CD4-positive, CD25-positive, alpha-beta regulatory T cell (primary cell): Measurements from ENCODE around the gene ANAPC4. TPM values are rescaled to one million over a fixed set of nuclear protein-coding genes. Genes with fewer than 3 reads are reported as not detected.
A peak's percentile ranks its signal among the peaks of the same experiment; 100 is the strongest.

Experiments used
- ATAC-seq, 2 donors: fragments of 150-1000 bp; cut with Tn5 transposase; one replicate each; pipeline ENCODE4 v1.10.0; 2021; ENCODE audit warnings: low read depth in 2 of 2, moderate number of reproducible peaks in 2 of 2, moderate library complexity in 1 of 2
- DNase-seq, 3 donors: peaks; one replicate each; pipeline versions ENCODE4 v3.0.0 to v3.0.0-alpha.2; 2012 to 2022; ENCODE audit warnings: mixed read lengths in 1 of 3
- H3K27ac ChIP-seq: one replicate; pipeline ENCODE4 v1.7.0; 2013; ENCODE audit warnings: mild to moderate bottlenecking, low read length; ENCODE audit not compliant: insufficient read depth, poor library complexity, severe bottlenecking
- H3K27me3 ChIP-seq: one replicate; pipeline ENCODE4 v1.7.0; 2013; ENCODE audit warnings: low read length; ENCODE audit not compliant: control insufficient read depth, insufficient read depth
- H3K36me3 ChIP-seq: one replicate; pipeline ENCODE4 v1.7.0; 2013; ENCODE audit warnings: mild to moderate bottlenecking, low read length, moderate library complexity; ENCODE audit not compliant: control insufficient read depth, insufficient read depth
- H3K4me1 ChIP-seq: 2 replicates; pipeline ENCODE4 v1.7.0; 2013; ENCODE audit warnings: mild to moderate bottlenecking, low read length; ENCODE audit not compliant: insufficient read depth, control insufficient read depth, poor library complexity, severe bottlenecking
- H3K4me3 ChIP-seq: one replicate; pipeline ENCODE4 v1.7.0; 2013; ENCODE audit warnings: low read depth, mild to moderate bottlenecking, low read length, moderate library complexity
- H3K9me3 ChIP-seq, 2 experiments: 1 replicate in 1 of 2; 2 replicates in 1 of 2; pipeline ENCODE4 v1.7.0; 2013; ENCODE audit warnings: low read length in 2 of 2, mild to moderate bottlenecking in 1 of 2, moderate library complexity in 1 of 2; ENCODE audit not compliant: control insufficient read depth in 2 of 2
- H3K27ac Mint-ChIP-seq, 3 donors: one replicate each; pipeline ENCODE4 v1.8.0; 2020 to 2022; ENCODE audit warnings: mild to moderate bottlenecking in 3 of 3, mixed read lengths in 3 of 3, moderate library complexity in 2 of 3
- H3K27me3 Mint-ChIP-seq: one replicate; pipeline ENCODE4 v1.8.0; 2022; ENCODE audit warnings: mild to moderate bottlenecking, mixed read lengths
- H3K36me3 Mint-ChIP-seq: one replicate; pipeline ENCODE4 v1.8.0; 2020; ENCODE audit warnings: mixed read lengths
- H3K4me1 Mint-ChIP-seq, 4 donors: one replicate each; pipeline ENCODE4 v1.8.0; 2020 to 2022; ENCODE audit warnings: mixed read lengths in 4 of 4, mild to moderate bottlenecking in 1 of 4
- H3K4me3 Mint-ChIP-seq, 4 donors: one replicate each; pipeline ENCODE4 v1.8.0; 2020 to 2022; ENCODE audit warnings: mild to moderate bottlenecking in 4 of 4, mixed read lengths in 4 of 4, moderate library complexity in 3 of 4
- H3K9me3 Mint-ChIP-seq, 7 donors: one replicate each; pipeline ENCODE4 v1.8.0; 2020 to 2022; ENCODE audit warnings: mixed read lengths in 7 of 7, mild to moderate bottlenecking in 3 of 7, moderate library complexity in 2 of 7
- polyA plus RNA-seq, 4 donors: library from polyadenylated mRNA; unstranded; fragments of 300-500 nt; fragmentation: Illumina TruSeq; gene quantifications; one replicate each; pipeline ENCODE4 v1.2.3, GENCODE V29; 2021
- total RNA-seq: library from RNA; stranded (reverse); gene quantifications from one replicate; pipeline ENCODE4 v1.2.3, GENCODE V29; 2022

Gene ANAPC4
- total and polyA plus RNA-seq, 5 donors from 2014 or later: 18.5 to 50.0 (median 23.6) TPM

- H3K27me3 Mint-ChIP-seq: no peaks in the 10 kb centered on the region
- ATAC-seq (no peak), DNase-seq (peak in 1 of 3 donors; percentile 7)
- H3K27ac Mint-ChIP-seq: peak overlapping the region in 1 of 3 donors; percentile 11
- H3K4me1 Mint-ChIP-seq: peaks cover 0 to 5% (median 0%) of the 10 kb centered on the region in 4 donors
- no peak overlapping the region for H3K4me3 ChIP-seq
- H3K9me3 ChIP-seq: no peaks in the 10 kb centered on the region
- H3K36me3 ChIP-seq: peaks cover 26% of the 10 kb centered on the region
- no peak overlapping the region for H3K4me3 Mint-ChIP-seq
- H3K4me1 ChIP-seq: no peaks in the 10 kb centered on the region
- no peaks in the 10 kb centered on the region for H3K27me3 ChIP-seq
- no peak overlapping the region for H3K27ac ChIP-seq
- peaks cover 28% of the 10 kb centered on the region for H3K36me3 Mint-ChIP-seq
- no peaks in the 10 kb centered on the region for H3K9me3 Mint-ChIP-seq
These were observed 44.9 kb downstream of the ANAPC4 start for GRCh38 chr4:25421816-25422525.

GRCh38 chr4:25423548-25423947 is 46.5 kb downstream of the ANAPC4 start:
- Mint-ChIP-seq H3K27ac (no peak overlapping the region), H3K27me3 (no peaks in the 10 kb centered on the region), H3K36me3 (peaks cover 22% of the 10 kb centered on the region), H3K4me1 (peaks cover 0 to 5% (median 0%) of the 10 kb centered on the region in 4 donors), H3K9me3 (no peaks in the 10 kb centered on the region), H3K4me3 (no peak overlapping the region)
- Histone ChIP-seq H3K27me3 (no peaks in the 10 kb centered on the region), H3K27ac (no peak overlapping the region), H3K36me3 (peaks cover 12% of the 10 kb centered on the region), H3K9me3 (no peaks in the 10 kb centered on the region), H3K4me1 (no peaks in the 10 kb centered on the region), H3K4me3 (no peak overlapping the region)
- ATAC-seq: no peak
- no peak for DNase-seq

- Mint-ChIP-seq H3K36me3 (peaks cover 19% of the 10 kb centered on the region), H3K27ac (no peak overlapping the region)
- ATAC-seq: no peak
These were observed 47.6 kb downstream of the ANAPC4 start for GRCh38 chr4:25424539-25425228.

GRCh38 chr4:25425361-25425760 is 48.3 kb downstream of the ANAPC4 start:
- no peak overlapping the region for H3K4me3 ChIP-seq
- no peaks in the 10 kb centered on the region for H3K9me3 Mint-ChIP-seq
- H3K27ac Mint-ChIP-seq: no peak overlapping the region
- no peak for ATAC-seq
- no peaks in the 10 kb centered on the region for H3K27me3 Mint-ChIP-seq
- H3K9me3 ChIP-seq: no peaks in the 10 kb centered on the region
- no peaks in the 10 kb centered on the region for H3K27me3 ChIP-seq
- no peak overlapping the region for H3K4me3 Mint-ChIP-seq
- H3K27ac ChIP-seq: no peak overlapping the region
- no peak for DNase-seq
- H3K4me1 ChIP-seq: no peaks in the 10 kb centered on the region
- peaks cover 4% of the 10 kb centered on the region for H3K36me3 ChIP-seq
- H3K36me3 Mint-ChIP-seq: peaks cover 19% of the 10 kb centered on the region
- H3K4me1 Mint-ChIP-seq: peaks cover 0 to 3% (median 0%) of the 10 kb centered on the region in 4 donors

More at GRCh38 chr4:25424539-25425228, 47.6 kb downstream of the ANAPC4 start:
- H3K4me1 ChIP-seq: no peaks in the 10 kb centered on the region
- no peaks in the 10 kb centered on the region for H3K9me3 ChIP-seq
- no peaks in the 10 kb centered on the region for H3K27me3 ChIP-seq
- no peak overlapping the region for H3K4me3 ChIP-seq
- Mint-ChIP-seq H3K4me1 (peaks cover 0 to 5% (median 0%) of the 10 kb centered on the region in 4 donors), H3K27me3 (no peaks in the 10 kb centered on the region), H3K4me3 (no peak overlapping the region), H3K9me3 (no peaks in the 10 kb centered on the region)
- peaks cover 4% of the 10 kb centered on the region for H3K36me3 ChIP-seq
- no peak for DNase-seq
- no peak overlapping the region for H3K27ac ChIP-seq

- Mint-ChIP-seq H3K27ac (no peak overlapping the region), H3K9me3 (peaks cover 0 to 1% (median 0%) of the 10 kb centered on the region in 7 donors), H3K27me3 (no peaks in the 10 kb centered on the region), H3K36me3 (peaks cover 7% of the 10 kb centered on the region), H3K4me3 (no peak overlapping the region), H3K4me1 (peaks cover 0 to 3% (median 0%) of the 10 kb centered on the region in 4 donors)
- Histone ChIP-seq H3K27me3 (no peaks in the 10 kb centered on the region), H3K4me1 (no peaks in the 10 kb centered on the region), H3K9me3 (no peaks in the 10 kb centered on the region), H3K4me3 (no peak overlapping the region), H3K27ac (no peak overlapping the region), H3K36me3 (no peaks in the 10 kb centered on the region)
- ATAC-seq (no peak), DNase-seq (no peak)
These were observed 50.8 kb downstream of the ANAPC4 start for GRCh38 chr4:25427871-25428270.

GRCh38 chr4:25430630-25431029 is 53.6 kb downstream of the ANAPC4 start:
- Mint-ChIP-seq H3K36me3 (no peaks in the 10 kb centered on the region), H3K27me3 (no peaks in the 10 kb centered on the region), H3K4me3 (no peak overlapping the region), H3K4me1 (no peaks in the 10 kb centered on the region), H3K9me3 (peaks cover 0 to 1% (median 0%) of the 10 kb centered on the region in 7 donors), H3K27ac (no peak overlapping the region)
- Histone ChIP-seq H3K4me1 (no peaks in the 10 kb centered on the region), H3K27me3 (no peaks in the 10 kb centered on the region), H3K9me3 (no peaks in the 10 kb centered on the region), H3K27ac (no peak overlapping the region), H3K36me3 (no peaks in the 10 kb centered on the region), H3K4me3 (no peak overlapping the region)
- ATAC-seq (no peak), DNase-seq (no peak)

GRCh38 chr4:25433966-25434827 is 57.1 kb downstream of the ANAPC4 start:
- no peaks in the 10 kb centered on the region for H3K36me3 ChIP-seq
- H3K27me3 Mint-ChIP-seq: no peaks in the 10 kb centered on the region
- H3K4me1 ChIP-seq: no peaks in the 10 kb centered on the region
- H3K4me3 ChIP-seq: no peak overlapping the region
- peaks cover 0 to 5% (median 0%) of the 10 kb centered on the region in 7 donors for H3K9me3 Mint-ChIP-seq
- no peak overlapping the region for H3K27ac ChIP-seq
- no peak overlapping the region for H3K4me3 Mint-ChIP-seq
- no peaks in the 10 kb centered on the region for H3K27me3 ChIP-seq
- peaks cover 0 to 2% of the 10 kb centered on the region in 2 experiments for H3K9me3 ChIP-seq
- H3K27ac Mint-ChIP-seq: no peak overlapping the region
- DNase-seq: no peak
- no peaks in the 10 kb centered on the region for H3K4me1 Mint-ChIP-seq
- no peak for ATAC-seq
- H3K36me3 Mint-ChIP-seq: no peaks in the 10 kb centered on the region
